ENCODE measurements around the gene NEURL1.

- TF ChIP-seq CTCF (IDR thresholded peaks at IDR 0.05) (no peak), POLR2A (IDR thresholded peaks at IDR 0.05) (no peak)
These were observed 52.3 kb downstream of the NEURL1 start for GRCh38 chr10:103545771-103546281.

Data from Peyer's patch (tissue), 4 donors.